ENCODE measurements around the gene NRXN2. TPM values are rescaled to one million over a fixed set of nuclear protein-coding genes. Genes with fewer than 3 reads are reported as not detected.

NRXN2 gene
- total RNA-seq, 2 experiments from 2014 or later: 0.07 to 0.22 TPM

GRCh38 chr11:64632654-64633053 is 90.3 kb downstream of the NRXN2 start:
- Mint-ChIP-seq H3K9me3 (no peaks in the 10 kb centered on the region), H3K27ac (no peak overlapping the region), H3K4me1 (ENCODE audit: low read depth) (peaks cover 7% of the 10 kb centered on the region), H3K27me3 (peaks cover 8% of the 10 kb centered on the region), H3K36me3 (ENCODE audit: low read depth) (no peaks in the 10 kb centered on the region), H3K4me3 (no peak overlapping the region)
- ATAC-seq: no peak
- ChIA-PET POLR2A (no interaction called here), CTCF (no interaction called here)
- DNase-seq: no peak
- TF ChIP-seq CTCF (IDR thresholded peaks at IDR 0.05): no peak
- intact Hi-C loops (cut with micrococcal nuclease): no loop called here

GRCh38 chr11:64632237-64632636 is 90.8 kb downstream of the NRXN2 start:
- intact Hi-C loops (cut with micrococcal nuclease): no loop called here
- TF ChIP-seq CTCF (IDR thresholded peaks at IDR 0.05): no peak
- Mint-ChIP-seq H3K9me3 (no peaks in the 10 kb centered on the region), H3K27me3 (peaks cover 8% of the 10 kb centered on the region), H3K4me3 (no peak overlapping the region), H3K36me3 (ENCODE audit: low read depth) (no peaks in the 10 kb centered on the region), H3K27ac (no peak overlapping the region), H3K4me1 (ENCODE audit: low read depth) (peaks cover 7% of the 10 kb centered on the region)
- ATAC-seq (no peak), DNase-seq (no peak)
- ChIA-PET CTCF (no interaction called here), POLR2A (no interaction called here)

- ChIA-PET POLR2A (no interaction called here), CTCF (no interaction called here)
- no peak for ATAC-seq
- Mint-ChIP-seq H3K27ac (no peak overlapping the region), H3K27me3 (peaks cover 8% of the 10 kb centered on the region), H3K36me3 (ENCODE audit: low read depth) (no peaks in the 10 kb centered on the region), H3K9me3 (no peaks in the 10 kb centered on the region), H3K4me3 (no peak overlapping the region), H3K4me1 (ENCODE audit: low read depth) (peaks cover 7% of the 10 kb centered on the region)
- DNase-seq: no peak
- TF ChIP-seq CTCF (IDR thresholded peaks at IDR 0.05): no peak
- intact Hi-C loops (cut with micrococcal nuclease): no loop called here
These were observed 91.3 kb downstream of the NRXN2 start for GRCh38 chr11:64631675-64632074.

- no peaks in the 10 kb centered on the region for H3K36me3 Mint-ChIP-seq (ENCODE audit: low read depth)
- ATAC-seq (no peak), DNase-seq (no peak)
- H3K27me3 Mint-ChIP-seq: peaks cover 3% of the 10 kb centered on the region
- ChIA-PET POLR2A (no interaction called here), CTCF (no interaction called here)
- peaks cover 7% of the 10 kb centered on the region for H3K4me1 Mint-ChIP-seq (ENCODE audit: low read depth)
- intact Hi-C loops (cut with micrococcal nuclease): no loop called here
- H3K27ac Mint-ChIP-seq: no peak overlapping the region
- H3K4me3 Mint-ChIP-seq: no peak overlapping the region
- no peak for TF ChIP-seq CTCF (IDR thresholded peaks at IDR 0.05)
- no peaks in the 10 kb centered on the region for H3K9me3 Mint-ChIP-seq
These were observed 93.0 kb downstream of the NRXN2 start for GRCh38 chr11:64629796-64630562.

GRCh38 chr11:64629103-64629502 is 93.9 kb downstream of the NRXN2 start:
- Mint-ChIP-seq H3K9me3 (no peaks in the 10 kb centered on the region), H3K27me3 (no peaks in the 10 kb centered on the region), H3K27ac (no peak overlapping the region), H3K4me1 (ENCODE audit: low read depth) (peaks cover 7% of the 10 kb centered on the region), H3K4me3 (no peak overlapping the region), H3K36me3 (ENCODE audit: low read depth) (no peaks in the 10 kb centered on the region)
- no peak for TF ChIP-seq CTCF (IDR thresholded peaks at IDR 0.05)
- DNase-seq: no peak
- ATAC-seq: no peak
- ChIA-PET POLR2A (no interaction called here), CTCF (no interaction called here)
- intact Hi-C loops (cut with micrococcal nuclease): no loop called here
